Subcutaneous adipose tissue (tissue), 4 donors: ENCODE results near the gene CPOX. TPM values are rescaled to one million over a fixed set of nuclear protein-coding genes. Genes with fewer than 3 reads are reported as not detected.

ENCODE experiments used
- total RNA-seq, 4 donors: library from RNA; depleted of rRNA; stranded (reverse); fragments of >200 nt; gene quantifications; one replicate each; pipeline ENCODE4 v1.1.0, GENCODE V29; 2016
- TF ChIP-seq, protein P1 (sequence below): fragments of 450-650 bp; IDR thresholded peaks from one replicate; pipeline ENCODE4 v1.5.1; 2016; ENCODE audit warnings: low read depth, mild to moderate bottlenecking, control low read depth, antibody characterized with exemption, moderate library complexity

The CPOX gene
- total RNA-seq, 4 donors from 2014 or later: 10.8 to 33.2 (median 16.2) TPM

DNA sequence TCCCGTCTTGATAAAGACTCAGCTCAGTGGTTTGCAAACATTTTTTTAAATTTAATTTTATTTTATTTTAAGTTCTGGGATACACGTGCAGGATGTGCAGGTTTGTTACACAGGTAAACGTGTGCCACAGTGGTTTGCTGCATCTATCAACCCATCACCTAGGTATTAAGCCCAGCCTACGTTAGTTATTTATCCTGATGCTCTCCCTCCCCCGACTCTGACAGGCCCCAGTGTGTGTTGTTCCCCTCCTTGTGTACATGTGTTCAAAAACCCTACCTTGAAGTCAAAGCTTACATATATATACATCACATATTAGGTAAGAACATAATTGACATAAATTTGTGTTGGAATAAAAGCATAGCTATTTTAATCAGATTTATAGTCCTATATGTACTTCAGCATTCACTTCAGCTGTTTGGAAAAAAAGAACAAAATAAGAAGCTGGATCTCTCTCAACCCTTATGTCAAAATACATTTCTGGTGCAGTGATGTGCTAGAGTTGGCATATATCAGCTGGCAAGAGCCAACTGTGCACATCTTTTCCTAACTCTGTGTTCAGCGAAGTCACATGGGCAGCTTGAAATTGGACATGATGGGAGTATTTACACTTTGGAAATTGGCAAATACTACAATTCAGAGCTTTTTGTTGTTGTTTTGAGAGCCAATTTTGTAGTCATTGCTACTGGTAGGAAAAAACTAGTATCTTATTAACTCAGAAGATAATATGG, 35.1 kb downstream of the CPOX start:
- TF ChIP-seq, protein P1, sequence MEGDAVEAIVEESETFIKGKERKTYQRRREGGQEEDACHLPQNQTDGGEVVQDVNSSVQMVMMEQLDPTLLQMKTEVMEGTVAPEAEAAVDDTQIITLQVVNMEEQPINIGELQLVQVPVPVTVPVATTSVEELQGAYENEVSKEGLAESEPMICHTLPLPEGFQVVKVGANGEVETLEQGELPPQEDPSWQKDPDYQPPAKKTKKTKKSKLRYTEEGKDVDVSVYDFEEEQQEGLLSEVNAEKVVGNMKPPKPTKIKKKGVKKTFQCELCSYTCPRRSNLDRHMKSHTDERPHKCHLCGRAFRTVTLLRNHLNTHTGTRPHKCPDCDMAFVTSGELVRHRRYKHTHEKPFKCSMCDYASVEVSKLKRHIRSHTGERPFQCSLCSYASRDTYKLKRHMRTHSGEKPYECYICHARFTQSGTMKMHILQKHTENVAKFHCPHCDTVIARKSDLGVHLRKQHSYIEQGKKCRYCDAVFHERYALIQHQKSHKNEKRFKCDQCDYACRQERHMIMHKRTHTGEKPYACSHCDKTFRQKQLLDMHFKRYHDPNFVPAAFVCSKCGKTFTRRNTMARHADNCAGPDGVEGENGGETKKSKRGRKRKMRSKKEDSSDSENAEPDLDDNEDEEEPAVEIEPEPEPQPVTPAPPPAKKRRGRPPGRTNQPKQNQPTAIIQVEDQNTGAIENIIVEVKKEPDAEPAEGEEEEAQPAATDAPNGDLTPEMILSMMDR: no peak

DNA sequence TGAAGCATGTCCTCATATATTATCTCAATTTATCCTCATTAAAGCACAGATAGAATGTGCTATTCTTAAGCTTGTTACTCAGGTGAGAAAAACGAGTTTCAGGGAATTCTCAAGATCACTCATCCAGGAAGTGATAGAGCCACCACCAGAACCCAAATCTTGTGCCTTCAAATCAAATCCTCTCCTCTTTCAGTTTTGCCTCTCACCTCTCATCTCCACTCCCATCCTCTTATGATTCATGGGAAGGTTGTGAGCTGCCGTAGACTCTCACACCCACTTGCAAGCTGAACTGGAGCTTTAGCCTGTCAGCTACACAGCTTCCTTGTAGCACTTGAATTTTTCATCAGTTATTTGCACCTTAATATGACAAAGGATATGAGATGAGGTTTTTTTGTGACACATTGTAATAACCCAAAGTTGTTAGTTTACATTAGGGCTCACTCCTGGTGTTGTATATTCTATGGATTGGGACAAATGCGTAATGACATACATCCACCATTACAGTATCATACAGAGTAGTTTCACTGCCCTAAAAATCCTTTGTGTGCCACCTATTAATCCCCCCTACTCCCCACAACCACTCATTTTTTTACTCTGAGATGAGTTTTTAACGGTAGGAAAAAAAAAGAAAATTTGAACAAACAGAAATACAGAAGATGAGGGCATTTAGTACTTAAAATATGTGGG, 35.9 kb downstream of the CPOX start:
- TF ChIP-seq, protein P1: no peak

DNA sequence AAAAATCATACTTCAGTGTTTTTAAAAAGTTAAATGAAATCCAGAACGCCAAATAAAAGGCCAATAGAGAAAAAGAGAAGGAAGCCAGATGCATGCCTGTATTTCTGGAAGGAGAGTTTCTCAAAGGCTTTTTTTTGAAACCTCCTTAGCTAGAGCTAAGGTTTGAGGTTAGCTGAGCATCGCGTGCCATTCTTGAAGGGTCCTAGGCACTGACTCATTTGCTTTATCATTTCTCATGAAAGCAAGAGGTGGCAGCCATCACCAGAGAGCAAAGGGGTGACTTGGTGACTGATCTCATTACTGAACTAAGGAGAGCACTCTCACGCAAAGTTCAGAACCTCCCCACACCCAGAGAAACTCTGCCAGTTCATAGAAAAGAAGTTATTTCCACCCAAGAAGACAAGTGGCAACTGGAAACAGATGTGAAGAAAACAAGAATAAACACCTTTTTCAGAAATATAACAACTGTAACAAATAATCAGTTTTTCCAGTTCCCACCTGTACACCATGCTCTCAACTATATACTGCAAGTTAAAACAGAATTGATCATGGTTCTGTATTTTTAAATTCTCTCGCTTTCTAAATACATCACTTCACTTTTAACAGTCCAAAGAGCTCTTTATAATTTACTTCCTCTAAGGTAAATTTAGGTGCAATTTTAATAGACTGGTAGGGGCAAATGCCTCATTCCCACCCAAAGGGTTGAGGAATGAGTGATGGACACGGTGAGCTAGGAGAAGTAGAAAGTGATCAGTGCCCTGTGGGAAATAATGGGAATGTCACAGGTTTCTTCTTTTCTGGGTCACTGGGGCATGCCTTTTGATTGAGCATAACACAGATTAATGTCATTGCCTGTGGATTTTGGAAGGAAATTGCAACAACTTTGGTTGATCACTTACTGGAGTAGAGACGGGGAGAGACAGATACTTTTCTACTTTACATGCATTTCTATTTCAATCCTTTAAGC, 37.0 kb downstream of the CPOX start:
- TF ChIP-seq, protein P1: no peak

DNA sequence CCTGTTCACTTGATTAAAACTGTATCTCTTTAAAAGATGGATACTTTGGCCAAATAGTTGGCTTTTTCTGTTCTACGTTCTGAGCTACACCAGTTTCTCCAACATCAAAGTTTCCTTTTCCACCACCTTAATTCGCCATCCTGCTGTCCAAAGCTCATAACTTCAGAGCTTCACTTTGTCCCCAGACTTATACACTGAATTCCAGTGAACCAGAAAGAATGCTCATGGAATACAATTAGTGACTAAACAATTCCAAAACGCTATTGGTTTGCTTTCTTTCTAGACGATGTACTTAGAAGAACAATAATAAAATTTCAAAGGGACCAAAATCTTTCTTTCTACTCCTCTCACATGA, 38.4 kb downstream of the CPOX start:
- TF ChIP-seq, protein P1: no peak

DNA sequence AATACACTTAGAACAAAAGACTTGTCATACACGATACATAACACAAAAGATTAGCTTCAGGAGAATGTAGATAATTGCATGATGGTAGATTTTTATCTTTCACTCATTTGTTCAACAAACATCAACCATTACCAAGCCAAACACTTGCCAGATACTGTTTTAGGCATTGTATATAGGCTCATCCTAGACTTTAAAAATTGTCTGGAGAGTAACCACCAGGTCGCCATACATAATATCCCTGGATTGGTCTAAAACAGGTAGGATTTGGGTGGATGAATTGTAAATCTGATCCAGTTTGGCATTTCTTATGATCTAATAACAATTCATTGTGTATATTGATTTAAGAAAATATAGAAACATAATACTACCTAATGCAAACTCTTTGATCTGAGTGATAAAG, 38.8 kb downstream of the CPOX start:
- TF ChIP-seq, protein P1: no peak

DNA sequence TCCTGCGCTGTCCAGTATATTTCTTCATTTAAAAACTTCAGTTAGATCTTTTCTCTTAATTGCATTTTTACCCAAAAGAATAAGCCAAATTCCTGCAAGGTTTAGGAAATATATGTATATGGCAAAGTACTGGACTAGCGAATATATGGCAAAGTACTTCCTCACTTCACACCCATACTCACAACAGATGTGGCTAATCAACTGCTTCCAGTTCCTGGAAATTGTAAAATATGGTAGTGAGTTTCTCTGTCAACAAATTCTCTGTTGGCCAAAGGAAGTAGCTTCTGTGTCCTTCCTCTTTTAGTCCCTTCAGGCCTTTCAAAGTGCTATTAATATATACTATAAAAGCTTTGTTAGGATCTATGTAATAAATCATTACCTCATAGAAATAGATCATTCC, 39.7 kb downstream of the CPOX start:
- TF ChIP-seq, protein P1: no peak
